Stimulated activated CD4-positive, alpha-beta T cell treated with anti-CD3 and anti-CD28 coated beads, Interleukin-2, amount 100 ng/mL, for 48 hours (primary cell): ENCODE results near the gene KIF2C.
A peak's percentile ranks its signal among the peaks of the same experiment; 100 is the strongest.
"Not testable (repeated sequence)": the region's sequence is repeated elsewhere in the genome, so short reads cannot be mapped to it uniquely, and the experiment has no call there.

ENCODE experiments used
- DNase-seq, 2 donors: peaks; one replicate each; pipeline ENCODE4 v3.0.0-alpha.2; 2020

KIF2C gene

GRCh38 chr1:44776730-44777068 is 37.1 kb downstream of the KIF2C start:
- no peak for DNase-seq

GRCh38 chr1:44777547-44777946 is 37.9 kb downstream of the KIF2C start:
- DNase-seq = no peak

- no peak for DNase-seq
Measured at GRCh38 chr1:44777969-44778635, 38.5 kb downstream of the KIF2C start.

GRCh38 chr1:44778705-44779576 is 39.3 kb downstream of the KIF2C start:
- no peak for DNase-seq

- DNase-seq = no peak
Measured at GRCh38 chr1:44780583-44781121, 41.0 kb downstream of the KIF2C start.

- no peak for DNase-seq
Measured at GRCh38 chr1:44783697-44784093, 44.1 kb downstream of the KIF2C start.

GRCh38 chr1:44784094-44785028 is 44.7 kb downstream of the KIF2C start:
- no peak for DNase-seq

- DNase-seq = no peak
Measured at GRCh38 chr1:44785029-44785380, 45.4 kb downstream of the KIF2C start.

GRCh38 chr1:44785501-44786137 is 46.0 kb downstream of the KIF2C start:
- DNase-seq = no peak

- DNase-seq = peak; percentile 71 to 76
Measured at GRCh38 chr1:44786138-44786840, 46.7 kb downstream of the KIF2C start.

GRCh38 chr1:44786841-44787426 is 47.3 kb downstream of the KIF2C start:
- DNase-seq = no peak

GRCh38 chr1:44787506-44787905 is 47.9 kb downstream of the KIF2C start:
- no peak for DNase-seq

GRCh38 chr1:44788120-44788860 is 48.7 kb downstream of the KIF2C start, which contains the start of gene BEST4:
Gene BEST4 (minus strand): TSS chr1:44788170. CDS start chr1:44787705, 465 bp downstream.
- DNase-seq = no peak

GRCh38 chr1:44790968-44791801 is 51.5 kb downstream of the KIF2C start:
- DNase-seq = no peak

GRCh38 chr1:44792736-44793502 is 53.3 kb downstream of the KIF2C start:
- DNase-seq = no peak

- DNase-seq = not testable (repeated sequence)
Measured at GRCh38 chr1:44797886-44798285, 58.2 kb downstream of the KIF2C start.

GRCh38 chr1:44798481-44799365 is 59.1 kb downstream of the KIF2C start:
- DNase-seq = no peak
